Sciatic nerve (tissue), 2 donors: ENCODE results near the gene TM4SF5. TPM values are rescaled to one million over a fixed set of nuclear protein-coding genes. Genes with fewer than 3 reads are reported as not detected.

ENCODE experiments used
- ATAC-seq: fragments of 200-7000 bp; cut with Tn5 transposase; one replicate; pipeline ENCODE4 v1.9.1; 2020; ENCODE audit warnings: mild to moderate bottlenecking, moderate library complexity
- DNase-seq: peaks from one replicate; pipeline ENCODE4 v3.0.0-alpha.2; 2020; ENCODE audit warnings: low spot score
- intact Hi-C: fragments of 100-400 bp; cut with DNase I; formaldehyde crosslinking; loops from one replicate; pipeline ENCODE4 v1.14.2; 2022
- total RNA-seq: library from RNA; stranded (reverse); fragmentation: NEBNext Ultra II Directional; extraction: Animal tissue kit (Norgen Biotek cat#: 25700); gene quantifications from one replicate; pipeline ENCODE4 v1.2.1, GENCODE V29; 2021
- donor health status: DM: no; HTN: no; CAD: no.
- donor health status: DM: no; HTN: no; CAD: no.

TM4SF5 gene
- total RNA-seq, 1 donor from 2014 or later = not detected

DNA sequence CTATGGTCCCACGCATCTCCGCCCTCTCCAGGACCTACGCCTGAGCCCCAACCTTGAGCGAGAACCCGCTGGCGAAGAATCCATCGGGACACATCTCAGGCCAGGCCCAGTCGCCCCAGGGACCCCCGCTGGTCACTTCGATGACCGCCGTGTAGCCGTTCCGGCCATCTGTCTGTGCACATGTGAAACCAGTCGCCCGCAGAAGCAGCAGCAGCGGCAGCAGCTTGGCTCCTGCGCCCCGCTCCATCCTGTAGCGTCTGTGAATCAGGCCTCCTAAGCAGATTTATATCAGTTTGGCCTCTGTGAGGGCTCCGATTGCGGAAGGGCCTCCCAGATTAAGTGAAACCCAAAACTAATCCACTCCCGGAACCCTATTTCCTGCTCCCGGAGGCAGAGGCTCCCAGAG lies 14.4 kb downstream of the TM4SF5 start, which contains the start of gene VMO1:
VMO1 (minus strand) TSS at position 259 of the 406 bp plus-strand sequence; CDS start at position 247, 12 bp downstream.
- intact Hi-C loops = loop anchor here (5.0 kb wide), 1 partner anchor 106 kb away; no protein-coding TSS in a partner anchor
- DNase-seq = peak; percentile 67
- ATAC-seq = peak; percentile 10

DNA sequence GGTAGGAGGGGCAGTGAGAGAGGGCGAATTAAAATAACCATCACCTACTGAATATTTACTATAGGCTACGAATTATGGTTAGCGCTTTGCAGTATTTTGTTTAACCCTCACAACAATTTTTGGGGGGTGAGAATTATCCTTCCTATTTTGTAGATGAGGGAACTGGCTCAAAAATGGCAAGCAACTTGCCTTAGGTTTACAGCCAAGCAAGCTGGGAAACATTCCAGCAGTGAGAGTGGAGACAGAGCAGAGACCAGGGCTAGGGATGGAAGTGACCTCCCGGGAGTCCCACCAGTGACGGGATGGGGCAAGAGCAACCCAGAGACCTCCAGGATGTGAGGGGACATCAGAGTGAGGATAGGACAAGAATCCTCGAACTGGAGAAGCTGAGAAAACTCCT lies 14.8 kb downstream of the TM4SF5 start:
- ATAC-seq (no peak), DNase-seq (no peak)
- intact Hi-C loops = loop anchor here (5.0 kb wide), 1 partner anchor 106 kb away; no protein-coding TSS in a partner anchor

DNA sequence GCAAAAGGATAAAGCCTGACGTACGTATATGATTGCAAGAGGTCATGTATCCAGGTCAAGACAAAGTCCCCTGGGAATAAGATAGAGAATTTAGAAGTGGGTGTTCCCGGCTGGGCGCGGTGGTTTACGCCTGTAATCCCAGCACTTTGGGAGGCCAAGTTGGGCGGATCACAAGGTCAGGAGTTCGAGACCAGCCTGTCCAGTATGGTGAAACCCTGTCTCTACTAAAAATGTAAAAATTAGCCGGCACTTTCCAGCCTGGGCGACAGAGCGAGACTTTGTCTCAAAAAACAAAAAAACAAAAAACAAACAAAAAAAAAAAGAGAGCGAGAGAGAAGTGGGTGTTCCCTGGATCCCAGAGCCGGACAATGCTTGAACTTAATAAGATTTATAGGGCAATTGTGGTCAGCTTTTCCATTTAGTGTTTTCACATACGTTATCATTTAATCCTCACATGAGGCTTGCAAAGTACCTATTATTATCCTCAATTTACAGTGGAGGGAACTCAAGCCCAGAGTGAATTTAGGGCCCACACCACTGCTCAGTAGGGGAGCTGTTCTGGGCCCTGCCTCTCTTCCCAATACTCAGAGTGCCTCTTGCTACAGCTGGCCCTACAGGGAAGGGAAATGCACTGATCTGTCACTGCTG lies 16.6 kb downstream of the TM4SF5 start:
- intact Hi-C loops = loop anchor here (5.0 kb wide), 1 partner anchor 104 kb away; no protein-coding TSS in a partner anchor
- ATAC-seq (no peak), DNase-seq (no peak)

DNA sequence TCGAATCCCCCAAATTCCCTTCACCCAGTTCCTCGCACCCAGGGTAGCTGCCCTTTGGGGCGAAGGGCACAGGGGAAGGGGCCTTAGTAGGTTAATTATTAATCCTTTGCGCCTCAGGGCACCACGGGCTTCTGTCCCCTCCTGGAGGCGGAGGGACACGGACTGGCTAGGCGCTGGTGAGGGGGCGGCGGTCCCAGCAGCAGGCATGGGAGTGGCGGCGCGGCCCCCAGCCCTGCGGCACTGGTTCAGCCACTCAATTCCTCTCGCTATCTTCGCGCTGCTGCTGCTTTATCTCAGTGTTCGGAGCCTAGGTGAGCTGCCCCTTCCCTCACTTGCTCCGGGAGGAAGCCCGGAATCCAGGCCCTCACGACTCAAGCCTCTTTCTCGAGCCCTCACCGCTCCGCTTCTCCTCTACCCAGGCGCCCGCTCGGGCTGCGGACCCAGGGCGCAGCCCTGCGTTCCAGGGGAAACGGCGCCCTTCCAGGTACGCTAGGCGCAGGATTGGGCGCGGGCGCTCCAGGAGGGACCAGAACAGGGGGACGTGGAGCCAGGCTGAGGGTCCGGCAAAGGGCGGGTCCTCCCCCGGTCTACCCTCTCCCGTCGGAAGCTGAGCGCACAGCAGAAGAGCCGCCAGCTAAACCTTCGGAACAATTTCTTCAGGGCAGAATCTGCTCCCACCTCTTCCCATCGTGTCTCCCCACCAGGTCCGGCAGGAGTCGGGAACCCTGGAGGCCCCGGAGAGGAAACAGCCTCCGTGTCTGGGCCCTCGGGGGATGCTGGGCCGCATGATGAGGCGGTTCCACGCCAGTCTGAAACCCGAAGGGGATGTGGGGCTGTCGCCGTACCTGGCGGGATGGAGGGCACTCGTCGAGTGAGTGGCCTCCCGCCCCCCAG lies 17.4 kb downstream of the TM4SF5 start, which contains the start of gene GLTPD2:
GLTPD2 (plus strand) TSS at position 158 of the 894 bp plus-strand sequence; CDS start at position 206, 48 bp downstream.
- intact Hi-C loops = loop anchor here (5.0 kb wide), 1 partner anchor 103 kb away; no protein-coding TSS in a partner anchor
- ATAC-seq (no peak), DNase-seq (no peak)

DNA sequence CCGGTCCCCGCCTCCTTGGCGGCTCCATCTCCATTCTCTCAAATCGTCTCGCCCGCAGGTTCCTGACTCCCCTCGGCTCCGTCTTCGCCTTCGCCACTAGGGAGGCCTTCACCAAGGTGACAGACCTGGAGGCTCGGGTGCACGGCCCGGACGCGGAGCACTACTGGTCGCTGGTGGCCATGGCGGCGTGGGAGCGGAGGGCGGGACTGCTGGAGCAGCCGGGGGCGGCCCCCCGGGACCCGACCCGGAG lies 17.9 kb downstream of the TM4SF5 start:
- DNase-seq (no peak), ATAC-seq (no peak)
- intact Hi-C loops = loop anchor here (5.0 kb wide), 1 partner anchor 103 kb away; no protein-coding TSS in a partner anchor

DNA sequence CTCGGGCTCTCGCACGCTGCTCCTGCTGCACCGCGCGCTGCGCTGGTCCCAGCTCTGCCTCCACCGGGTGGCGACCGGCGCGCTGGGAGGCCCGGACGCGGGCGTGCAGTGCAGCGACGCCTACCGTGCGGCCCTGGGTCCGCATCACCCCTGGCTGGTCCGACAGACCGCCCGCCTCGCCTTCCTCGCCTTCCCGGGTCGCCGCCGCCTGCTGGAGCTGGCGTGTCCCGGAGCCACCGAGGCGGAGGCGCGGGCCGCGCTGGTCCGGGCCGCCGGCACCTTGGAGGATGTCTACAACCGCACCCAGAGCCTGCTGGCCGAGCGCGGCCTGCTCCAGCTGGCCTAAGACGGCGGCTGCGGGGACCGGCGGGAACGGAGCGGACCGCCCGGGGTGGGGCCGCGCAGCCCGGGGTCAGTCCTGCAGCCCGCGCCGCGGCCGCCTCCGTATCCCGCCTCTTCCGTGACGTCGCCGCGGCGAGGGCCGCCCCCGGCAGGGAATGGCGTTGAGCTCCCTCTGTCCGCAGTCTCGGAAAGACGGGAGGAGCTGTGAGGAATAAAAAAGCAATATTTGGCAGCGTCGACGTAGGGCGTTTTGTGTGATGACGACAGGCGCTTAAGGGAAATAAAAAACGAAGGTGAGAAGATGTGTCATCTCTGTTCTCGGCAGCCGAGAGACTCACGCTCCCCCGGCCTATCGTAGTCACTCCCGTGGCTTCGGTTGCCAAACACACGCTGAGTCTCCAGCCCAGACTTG lies 18.4 kb downstream of the TM4SF5 start:
- intact Hi-C loops = loop anchor here (5.0 kb wide), 1 partner anchor 102 kb away; no protein-coding TSS in a partner anchor
- DNase-seq (peak; percentile 92), ATAC-seq (peak; percentile 89)

DNA sequence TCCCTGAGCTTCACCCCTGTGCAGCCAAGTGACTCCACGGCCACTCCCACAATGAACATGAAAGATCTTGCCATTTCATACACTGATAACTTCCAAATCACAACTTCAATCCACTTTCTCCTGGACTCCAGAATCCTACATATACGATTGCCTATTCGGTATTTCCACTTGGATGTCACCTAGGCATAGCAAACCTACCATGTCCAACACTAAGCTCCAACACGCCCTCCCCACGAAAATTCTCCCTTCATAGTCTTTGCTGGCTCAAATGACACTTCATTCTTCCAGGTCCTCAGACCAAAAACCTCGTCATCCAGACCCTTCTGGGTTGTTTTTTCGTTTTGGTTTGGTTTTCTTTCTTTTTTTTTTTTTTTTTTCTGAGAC lies 19.0 kb downstream of the TM4SF5 start:
- no peak for ATAC-seq
- no peak for DNase-seq
- intact Hi-C loops = no loop called here

DNA sequence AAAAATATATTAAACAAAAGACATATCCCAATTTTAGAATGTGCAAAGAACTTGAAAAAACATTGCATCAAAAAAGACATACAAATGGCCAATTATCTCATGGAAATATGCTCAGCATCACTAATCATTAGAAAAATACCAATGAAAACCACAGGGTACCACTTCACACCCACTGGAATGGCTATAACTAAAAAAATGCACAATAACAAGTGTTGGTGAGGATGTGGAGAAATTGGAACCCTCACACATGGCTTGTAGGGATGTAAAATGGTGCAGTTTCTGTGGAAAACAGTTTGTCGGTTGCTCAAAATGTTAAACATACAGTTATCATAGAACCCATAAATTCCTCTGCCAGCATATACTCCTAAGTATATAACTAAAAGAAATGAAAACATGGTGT lies 23.5 kb downstream of the TM4SF5 start:
- intact Hi-C loops = no loop called here
- DNase-seq = no peak
- no peak for ATAC-seq

DNA sequence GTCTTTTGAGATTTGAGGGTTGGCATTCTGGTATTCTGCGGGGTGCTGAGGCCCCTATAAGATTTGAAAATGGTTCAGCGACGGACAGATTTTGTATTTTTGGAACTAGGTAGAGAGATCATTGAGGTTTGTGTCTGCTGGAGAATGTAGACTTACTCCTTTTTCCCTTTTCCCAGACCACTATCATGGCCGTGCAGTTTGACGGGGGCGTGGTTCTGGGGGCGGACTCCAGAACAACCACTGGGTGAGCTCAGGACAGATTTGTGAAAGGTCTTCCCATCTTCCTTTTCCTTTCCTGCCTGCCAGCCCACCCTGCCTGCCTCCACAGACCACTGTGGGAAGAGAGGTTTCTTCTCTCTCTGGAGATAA lies 24.9 kb downstream of the TM4SF5 start:
- intact Hi-C loops = no loop called here
- DNase-seq (no peak), ATAC-seq (no peak)

DNA sequence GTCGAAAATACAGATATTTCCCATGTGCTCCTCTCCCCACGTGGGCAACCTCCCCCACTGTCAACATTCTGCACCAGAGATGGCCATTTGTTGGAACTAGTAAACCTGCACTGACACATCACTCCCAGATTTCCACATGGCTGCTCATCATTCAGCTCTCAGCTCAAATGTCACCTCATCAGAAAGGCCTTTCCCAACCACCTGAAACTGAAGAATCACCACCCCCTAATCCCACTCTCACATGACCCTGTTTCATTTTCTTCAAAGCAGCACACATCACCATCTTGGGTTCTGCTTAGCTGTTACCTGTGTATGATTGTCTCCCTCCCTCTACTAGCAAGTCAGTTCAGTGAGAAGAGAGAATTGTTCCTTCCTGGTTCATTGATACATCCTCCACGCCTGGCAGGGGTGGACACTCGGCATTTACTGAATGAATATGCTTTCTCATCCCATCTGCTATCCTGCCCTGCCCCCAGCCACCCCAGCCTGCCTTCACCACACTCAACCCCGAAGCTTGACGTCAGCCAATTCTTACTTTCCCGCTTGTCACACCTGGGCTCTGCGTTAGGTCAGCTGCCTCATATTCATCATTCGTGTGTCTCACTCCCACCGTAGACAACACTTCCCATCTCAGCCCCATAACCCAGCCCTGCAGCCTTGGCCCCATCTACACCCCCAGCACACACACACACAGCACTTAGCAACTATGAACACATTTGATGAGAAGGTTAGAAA lies 28.9 kb downstream of the TM4SF5 start:
- intact Hi-C loops = no loop called here
- no peak for DNase-seq
- ATAC-seq = no peak

DNA sequence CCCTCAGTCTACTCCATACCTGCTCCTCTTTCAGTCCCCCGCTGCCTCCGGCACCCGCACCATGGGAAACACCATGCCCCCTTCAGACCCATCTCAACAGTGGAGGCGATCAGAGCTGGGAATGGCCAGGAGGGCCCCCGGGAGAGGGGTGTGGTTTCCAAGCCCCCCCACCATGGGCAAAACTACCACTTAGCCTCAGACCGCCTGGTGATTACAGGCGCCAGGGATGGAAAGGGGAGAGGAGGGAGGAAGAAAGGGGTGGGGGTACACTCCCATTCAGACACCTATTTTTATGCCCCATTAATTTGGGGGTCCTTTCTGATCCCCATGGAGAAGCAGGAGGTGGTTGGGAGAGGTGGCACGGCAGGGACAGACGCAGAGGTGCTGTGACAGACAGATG lies 30.5 kb downstream of the TM4SF5 start, which contains the start of gene C17orf114:
C17orf114 (minus strand) TSS at position 101 of the 400 bp plus-strand sequence.
- DNase-seq = no peak
- intact Hi-C loops = no loop called here
- ATAC-seq = no peak

DNA sequence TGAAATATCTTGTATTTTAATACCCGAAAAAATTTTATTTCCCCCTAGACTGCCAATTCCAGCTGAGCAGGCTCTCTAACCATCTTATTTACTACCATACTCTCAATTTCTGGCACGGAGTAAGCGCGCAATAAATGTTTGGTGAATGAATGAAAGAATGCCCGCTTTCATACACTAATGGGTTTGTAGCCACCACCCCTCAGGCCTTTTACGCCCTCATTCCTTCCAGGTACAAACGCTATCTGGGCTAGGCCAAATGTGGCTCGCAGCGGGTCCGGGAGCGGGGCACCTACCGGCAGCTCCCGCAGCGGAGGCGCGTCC lies 34.7 kb downstream of the TM4SF5 start:
- DNase-seq (no peak), ATAC-seq (no peak)
- intact Hi-C loops = no loop called here

DNA sequence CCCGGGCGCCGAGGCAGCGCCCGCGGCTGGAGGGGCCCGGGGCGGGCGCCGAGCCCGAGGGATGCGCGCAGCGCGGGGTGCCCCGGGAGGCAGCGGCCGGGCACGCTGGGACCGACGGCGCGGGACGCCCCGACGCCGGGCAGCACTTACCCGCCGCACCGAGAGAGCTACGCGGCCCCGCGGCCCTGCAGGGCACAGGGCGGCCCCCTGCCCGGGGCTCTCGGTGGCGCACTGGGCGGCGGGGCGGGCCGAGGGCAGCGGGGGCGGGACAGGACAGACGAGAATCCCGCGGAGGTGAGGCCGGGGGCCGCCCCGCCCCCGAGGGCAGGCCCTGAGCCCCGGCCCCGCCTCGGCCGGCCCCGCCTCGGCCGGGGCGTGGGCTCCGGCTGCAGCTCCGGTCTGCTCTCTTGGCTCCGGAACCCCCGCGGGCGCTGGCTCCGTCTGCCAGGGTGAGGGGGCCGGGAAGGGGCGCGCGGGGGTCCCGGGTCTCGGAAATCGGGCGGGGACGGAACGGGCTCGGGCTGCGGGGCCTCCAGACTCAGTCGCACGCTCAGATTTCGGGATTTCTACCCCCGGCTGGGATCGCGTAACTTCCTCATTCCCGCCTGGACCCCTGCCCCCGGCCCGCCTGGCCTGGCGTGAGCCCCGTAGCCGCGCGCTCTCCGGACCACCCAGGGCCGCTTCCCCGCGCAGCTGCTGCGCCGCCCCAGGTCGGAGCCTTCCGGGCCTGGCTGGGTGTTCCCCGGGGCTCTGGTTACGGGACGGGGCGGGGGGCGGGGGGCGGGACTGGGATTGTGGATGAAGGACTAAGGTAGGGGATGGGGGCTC lies 35.3 kb downstream of the TM4SF5 start, which contains the start of gene PLD2:
PLD2 (plus strand) TSS at position 376 of the 828 bp plus-strand sequence. CDS start 621 bp downstream, outside the sequence.
- ATAC-seq = peak; percentile 97
- DNase-seq = peak; percentile 90
- intact Hi-C loops = no loop called here

DNA sequence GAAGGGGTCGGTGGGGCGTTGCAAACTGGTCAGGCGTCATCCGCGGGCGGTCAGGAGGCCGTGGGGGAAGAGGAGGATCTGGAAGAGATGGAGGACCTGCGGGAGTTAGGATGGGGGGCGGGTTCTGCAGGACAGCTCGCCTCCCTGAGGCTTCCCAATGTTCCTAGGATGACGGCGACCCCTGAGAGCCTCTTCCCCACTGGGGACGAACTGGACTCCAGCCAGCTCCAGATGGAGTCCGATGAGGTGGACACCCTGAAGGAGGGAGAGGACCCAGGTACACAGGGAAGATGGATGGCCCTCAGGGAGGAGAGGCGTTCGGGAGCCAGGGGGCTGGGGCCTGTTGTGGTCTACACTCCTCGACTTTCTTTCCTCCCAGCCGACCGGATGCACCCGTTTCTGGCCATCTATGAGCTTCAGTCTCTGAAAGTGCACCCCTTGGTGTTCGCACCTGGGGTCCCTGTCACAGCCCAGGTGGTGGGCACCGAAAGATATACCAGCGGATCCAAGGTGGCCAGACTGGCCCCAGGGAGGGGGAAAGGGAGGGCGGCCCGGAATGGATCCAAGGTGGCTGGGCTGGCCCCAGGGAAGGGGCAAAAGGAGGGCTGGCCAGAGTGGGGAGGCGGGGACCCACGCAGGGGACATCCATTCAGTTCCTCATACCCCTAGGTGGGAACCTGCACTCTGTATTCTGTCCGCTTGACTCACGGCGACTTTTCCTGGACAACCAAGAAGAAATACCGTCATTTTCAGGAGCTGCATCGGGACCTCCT lies 36.1 kb downstream of the TM4SF5 start:
- ATAC-seq (peak; percentile 21), DNase-seq (peak; percentile 64)
- intact Hi-C loops = no loop called here

DNA sequence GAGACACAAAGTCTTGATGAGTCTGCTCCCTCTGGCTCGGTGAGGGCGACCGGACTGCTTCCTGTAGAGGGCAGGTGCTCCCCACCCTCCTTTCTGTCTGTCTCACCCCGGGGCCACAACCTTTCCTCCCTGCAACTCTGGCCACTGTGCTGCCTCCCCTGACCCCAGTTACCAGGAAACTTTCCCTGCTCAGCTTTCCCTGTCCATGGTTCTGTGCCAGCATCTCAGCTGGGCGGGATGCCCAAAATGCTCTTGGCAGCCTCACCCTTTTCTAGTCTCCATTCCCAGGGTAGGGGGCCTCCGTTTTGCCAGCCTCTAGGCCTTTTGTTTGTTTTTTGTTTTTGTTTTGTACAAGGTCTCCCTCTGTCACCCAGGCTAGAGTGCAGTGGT lies 36.7 kb downstream of the TM4SF5 start:
- intact Hi-C loops = no loop called here
- ATAC-seq = peak; percentile 20
- DNase-seq = peak; percentile 70

DNA sequence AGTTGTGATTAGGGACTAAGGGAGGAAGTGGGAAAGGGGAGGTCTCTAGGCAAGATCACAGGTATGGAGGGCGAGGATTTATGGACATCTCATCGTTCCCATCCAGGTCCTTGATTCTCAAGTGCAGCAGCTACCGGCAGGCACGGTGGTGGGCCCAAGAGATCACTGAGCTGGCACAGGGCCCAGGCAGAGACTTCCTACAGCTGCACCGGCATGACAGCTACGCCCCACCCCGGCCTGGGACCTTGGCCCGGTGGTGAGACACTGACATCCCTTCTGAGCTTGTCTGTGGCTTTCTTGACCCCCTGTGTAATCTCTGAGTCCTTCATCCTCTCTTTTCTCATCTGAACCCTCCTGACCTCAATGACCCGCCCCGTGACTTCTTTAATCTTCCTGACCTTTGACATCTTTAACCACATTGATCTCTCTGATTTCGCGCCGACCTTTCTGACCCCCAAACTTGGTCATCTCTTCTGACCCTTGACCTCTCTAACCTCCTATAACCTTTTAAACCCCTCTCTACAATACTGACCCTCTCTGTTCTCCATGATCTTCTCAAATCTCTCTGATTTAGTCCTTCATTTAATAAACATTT lies 39.1 kb downstream of the TM4SF5 start:
- ATAC-seq (no peak), DNase-seq (no peak)
- intact Hi-C loops = no loop called here

DNA sequence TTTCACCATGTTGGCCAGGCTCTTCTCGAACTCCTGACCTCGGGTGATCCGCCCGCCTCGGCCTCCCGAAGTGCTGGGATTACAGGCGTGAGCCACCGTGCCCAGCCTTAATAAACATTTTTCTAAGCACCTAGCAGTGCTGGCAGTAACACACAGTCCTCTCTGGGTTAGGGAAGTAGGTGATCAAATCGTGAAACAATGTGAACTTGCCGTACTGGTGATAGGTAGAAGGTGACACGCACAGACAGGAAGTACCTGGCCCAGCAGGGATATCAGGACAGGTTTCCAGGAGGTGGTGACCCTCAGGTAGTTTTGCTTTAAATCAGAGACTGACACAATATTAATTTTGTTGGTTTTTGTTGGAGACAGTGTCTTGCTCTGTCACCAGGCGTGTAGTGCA lies 39.8 kb downstream of the TM4SF5 start:
- ATAC-seq (no peak), DNase-seq (no peak)
- intact Hi-C loops = no loop called here
